HG03097 (cell line): Measurements from ENCODE around the gene PVALEF.
"Not testable (repeated sequence)": the region's sequence is repeated elsewhere in the genome, so short reads cannot be mapped to it uniquely, and the experiment has no call there.

Experiments
- ATAC-seq: cut with Tn5 transposase; IDR thresholded peaks from one replicate; pipeline ENCODE4 v1.9.1; 2021; ENCODE audit not compliant: unreplicated experiment, low FRiP score

PVALEF gene

DNA sequence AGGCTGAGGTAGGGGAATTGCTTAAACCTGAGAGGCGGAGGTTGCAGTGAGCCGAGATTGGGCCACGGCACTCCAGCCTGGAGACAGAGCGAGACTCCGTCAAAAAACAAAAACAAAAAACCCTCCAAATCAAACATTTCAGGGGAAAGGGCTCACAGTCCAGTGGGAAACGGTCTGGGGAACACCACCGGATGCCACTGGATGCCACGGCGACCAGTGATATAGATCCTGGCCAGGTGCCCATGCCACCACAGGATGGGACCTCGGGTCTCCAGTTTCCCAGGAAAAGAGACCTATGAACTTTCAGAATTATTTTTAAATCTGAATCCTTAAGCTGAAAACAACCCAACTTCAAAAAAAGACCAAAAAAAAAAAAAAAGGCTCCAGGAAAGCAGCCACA lies 45.2 kb downstream of the PVALEF start:
- ATAC-seq = no peak

DNA sequence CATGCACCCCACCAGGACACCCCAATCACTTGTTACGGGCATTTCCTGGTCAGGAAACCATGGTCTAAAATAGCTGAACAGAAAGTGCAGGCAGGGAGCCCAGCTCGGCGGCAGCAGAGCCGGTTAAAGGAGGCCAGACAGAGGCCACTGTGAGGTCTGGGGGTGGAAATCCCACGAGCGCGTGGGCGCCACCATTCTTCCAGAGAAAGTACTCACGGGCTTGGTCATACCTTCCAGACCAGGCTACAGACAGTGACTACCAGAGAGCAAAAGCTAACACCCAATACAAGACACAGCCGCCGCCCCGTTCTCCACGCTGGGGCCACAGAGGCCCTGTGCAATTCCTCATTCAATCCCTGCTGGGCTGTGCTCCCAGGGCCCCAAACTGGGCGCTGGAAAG lies 45.6 kb downstream of the PVALEF start:
- no peak for ATAC-seq

DNA sequence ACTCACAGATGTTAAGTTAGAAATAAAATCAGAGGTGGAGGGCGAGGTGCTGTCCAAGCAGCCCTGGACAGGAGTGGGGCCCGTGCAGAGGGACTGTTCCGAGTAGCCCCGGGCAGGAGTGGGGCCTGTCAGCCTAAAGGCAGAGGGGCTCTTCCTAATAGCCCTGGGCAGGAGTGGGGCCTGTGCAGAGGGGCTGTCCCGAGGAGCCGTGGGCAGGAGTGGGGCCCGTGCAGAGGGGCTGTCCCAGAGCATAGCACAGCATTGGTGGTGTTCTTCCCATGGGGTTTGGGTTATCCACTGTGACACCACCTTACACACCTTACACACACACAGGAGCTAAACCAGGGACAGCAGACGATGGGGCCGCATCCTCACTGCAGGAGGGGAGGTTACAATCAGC lies 47.1 kb downstream of the PVALEF start:
- ATAC-seq = no peak

- no peak for ATAC-seq
These were observed 48.7 kb downstream of the PVALEF start for GRCh38 chr17:81213978-81214377.

GRCh38 chr17:81217491-81217890 lies 52.2 kb downstream of the PVALEF start:
- ATAC-seq = no peak

DNA sequence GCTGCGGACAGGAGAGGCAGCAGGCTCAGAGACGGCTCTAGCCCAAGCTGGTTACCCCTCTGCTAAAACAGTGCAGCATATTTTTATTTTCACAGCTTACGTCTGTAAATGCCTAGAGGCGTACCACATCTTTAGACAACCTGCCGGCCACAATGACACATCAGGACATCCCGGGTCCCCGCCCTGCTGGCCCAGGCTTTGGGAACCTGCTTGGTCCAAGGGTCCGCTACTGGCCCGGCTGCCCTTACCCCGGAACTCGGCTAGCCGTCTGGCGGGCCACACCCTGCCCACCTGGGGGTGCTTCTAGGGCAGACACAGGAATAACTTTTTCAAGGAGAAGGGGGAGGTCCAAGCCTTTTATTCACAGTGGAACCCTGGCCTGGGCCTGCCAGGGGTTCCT lies 53.2 kb downstream of the PVALEF start:
- no peak for ATAC-seq

DNA sequence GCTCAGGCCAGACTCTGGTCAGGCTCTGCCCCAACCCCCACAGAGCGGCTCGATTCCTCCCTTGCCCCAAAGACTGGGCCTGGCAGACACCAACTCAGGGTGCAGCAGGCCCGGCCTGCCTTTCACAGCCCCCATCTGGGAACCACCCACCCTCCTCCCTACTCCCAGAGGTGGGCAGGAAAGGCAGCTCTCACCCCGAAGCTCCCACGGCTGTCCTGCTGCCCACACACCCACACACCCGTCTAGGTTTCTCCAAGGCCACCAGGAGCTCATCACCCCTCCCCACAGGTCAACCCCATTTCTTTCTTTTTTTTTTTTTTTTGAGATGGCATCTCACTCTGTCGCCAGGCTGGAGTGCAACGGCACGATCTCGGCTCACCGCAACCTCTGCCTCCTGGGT lies 53.7 kb downstream of the PVALEF start:
- no peak for ATAC-seq

GRCh38 chr17:81219476-81220180 lies 54.3 kb downstream of the PVALEF start:
- ATAC-seq = no peak

DNA sequence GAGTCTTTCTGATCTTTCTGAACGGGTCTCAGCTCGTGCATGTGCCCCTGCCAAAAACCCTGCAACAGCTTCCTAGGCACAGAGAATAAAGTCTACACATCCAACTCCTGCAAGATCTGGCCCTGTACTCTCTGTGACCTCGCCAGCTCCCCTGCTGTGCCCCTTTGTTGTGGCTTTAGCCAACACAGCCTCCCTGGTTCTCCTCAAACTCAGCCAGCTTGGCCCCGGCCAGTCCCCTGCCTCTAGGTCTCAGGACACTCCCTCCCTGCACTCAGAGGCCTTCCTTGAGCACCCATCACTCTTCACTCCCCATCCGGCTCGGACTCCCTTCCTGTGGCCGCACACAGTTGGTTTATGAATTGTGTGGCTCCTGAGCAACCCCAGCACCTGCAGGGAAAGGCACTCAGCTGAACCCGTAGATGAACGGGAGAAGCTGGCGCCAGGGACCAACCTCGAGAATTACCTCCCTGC lies 56.1 kb downstream of the PVALEF start:
- no peak for ATAC-seq

- no peak for ATAC-seq
These were observed 56.7 kb downstream of the PVALEF start for GRCh38 chr17:81221842-81222619.

DNA sequence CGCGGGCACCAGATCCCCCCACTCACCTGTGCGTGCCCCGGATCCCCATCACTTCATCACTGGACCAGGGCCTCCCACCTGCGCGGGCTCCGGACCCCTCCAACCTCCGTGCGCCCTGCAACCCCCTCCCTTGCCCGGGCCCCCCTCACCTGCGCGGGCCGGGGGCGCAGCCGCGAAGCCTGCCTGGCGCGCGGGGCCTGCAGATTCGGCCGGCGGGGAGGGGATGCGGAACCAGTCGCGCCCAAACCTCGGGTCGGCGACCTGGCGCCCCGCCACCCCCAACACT lies 57.3 kb downstream of the PVALEF start:
- no peak for ATAC-seq

DNA sequence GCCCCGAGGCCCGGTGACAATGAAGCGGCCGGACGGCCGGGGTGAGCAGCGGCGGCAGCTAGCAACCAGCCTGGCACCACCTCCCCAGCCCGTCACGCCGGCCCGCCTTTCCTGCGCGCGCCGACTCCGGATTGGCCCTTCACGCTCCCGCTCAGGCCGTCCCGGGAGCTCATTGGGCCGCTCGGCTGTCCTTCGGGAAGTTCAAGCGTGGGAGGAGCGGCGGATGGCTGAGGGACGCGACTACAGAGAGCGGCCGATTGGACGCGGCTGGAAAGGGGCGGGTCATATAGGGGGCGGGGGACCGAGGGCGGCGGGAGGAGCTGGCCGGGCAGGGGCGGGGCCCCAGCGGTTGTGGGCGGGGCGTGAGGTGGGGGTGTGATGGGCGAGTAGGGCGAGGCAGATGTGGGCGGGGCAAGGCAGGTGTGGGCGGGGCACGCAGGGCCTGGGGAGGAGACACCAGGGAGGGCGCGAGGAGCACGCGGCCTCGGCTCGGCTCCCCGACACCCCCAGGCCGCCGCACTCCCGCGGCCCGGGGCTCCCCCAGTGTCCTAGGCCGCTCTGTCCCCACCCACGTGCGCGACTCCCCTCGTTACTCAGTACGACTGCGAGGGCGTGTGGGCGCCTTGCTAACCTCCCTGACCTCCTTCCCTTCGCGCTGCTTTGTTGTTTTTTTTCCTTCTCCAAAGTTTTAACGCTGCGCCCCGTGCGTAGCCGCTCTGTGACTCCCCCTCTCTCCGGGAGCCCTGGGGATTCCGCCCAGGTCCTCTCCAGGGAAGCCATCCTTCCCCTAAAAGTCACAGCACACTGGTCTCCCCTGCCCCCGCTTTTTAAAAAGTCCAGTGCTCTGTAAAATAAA lies 57.8 kb downstream of the PVALEF start, which contains the start of gene CEP131:
TSS of gene CEP131 (minus strand) at position 60 of the 856 bp plus-strand sequence. CDS start 2,909 bp downstream, outside the sequence.
- ATAC-seq = peak; percentile 95

- no peak for ATAC-seq
These were observed 58.4 kb downstream of the PVALEF start for GRCh38 chr17:81223762-81224130.

DNA sequence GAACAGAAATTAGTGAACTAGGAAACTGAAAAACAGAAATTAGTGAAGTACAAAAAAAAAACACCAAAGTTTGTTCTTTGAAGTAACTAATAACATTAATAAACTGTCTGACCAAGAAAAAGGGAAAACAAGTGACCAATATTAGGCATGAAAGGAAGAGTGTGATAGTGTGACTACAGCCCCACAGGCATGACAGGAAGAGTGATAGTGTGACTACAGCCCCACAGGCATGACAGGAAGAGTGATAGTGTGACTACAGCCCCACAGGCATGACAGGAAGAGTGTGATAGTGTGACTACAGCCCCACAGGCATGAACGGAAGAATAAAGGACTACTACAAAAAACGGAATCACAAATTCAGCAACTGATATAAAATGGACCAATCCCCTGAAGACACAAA lies 62.3 kb downstream of the PVALEF start:
- not testable (repeated sequence) for ATAC-seq

DNA sequence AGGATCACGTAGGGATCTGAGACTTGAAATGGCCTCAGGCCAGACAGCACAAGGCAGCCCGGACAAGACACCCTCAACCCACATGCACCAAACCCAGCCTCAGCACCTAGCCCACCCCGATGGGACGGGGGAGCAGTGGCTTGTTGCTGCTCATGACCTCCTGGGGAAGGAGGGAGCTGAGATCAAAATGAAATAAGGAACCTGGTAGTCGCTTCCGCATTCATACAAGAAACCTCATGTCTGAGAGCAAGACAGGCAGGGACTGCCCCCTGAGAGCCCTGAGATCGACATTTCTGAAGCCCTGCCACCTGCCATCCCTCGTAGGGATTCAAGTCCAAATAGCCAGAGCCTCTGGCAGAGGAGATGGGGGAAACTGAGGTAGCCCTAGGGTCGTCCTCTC lies 63.1 kb downstream of the PVALEF start:
- ATAC-seq = no peak

DNA sequence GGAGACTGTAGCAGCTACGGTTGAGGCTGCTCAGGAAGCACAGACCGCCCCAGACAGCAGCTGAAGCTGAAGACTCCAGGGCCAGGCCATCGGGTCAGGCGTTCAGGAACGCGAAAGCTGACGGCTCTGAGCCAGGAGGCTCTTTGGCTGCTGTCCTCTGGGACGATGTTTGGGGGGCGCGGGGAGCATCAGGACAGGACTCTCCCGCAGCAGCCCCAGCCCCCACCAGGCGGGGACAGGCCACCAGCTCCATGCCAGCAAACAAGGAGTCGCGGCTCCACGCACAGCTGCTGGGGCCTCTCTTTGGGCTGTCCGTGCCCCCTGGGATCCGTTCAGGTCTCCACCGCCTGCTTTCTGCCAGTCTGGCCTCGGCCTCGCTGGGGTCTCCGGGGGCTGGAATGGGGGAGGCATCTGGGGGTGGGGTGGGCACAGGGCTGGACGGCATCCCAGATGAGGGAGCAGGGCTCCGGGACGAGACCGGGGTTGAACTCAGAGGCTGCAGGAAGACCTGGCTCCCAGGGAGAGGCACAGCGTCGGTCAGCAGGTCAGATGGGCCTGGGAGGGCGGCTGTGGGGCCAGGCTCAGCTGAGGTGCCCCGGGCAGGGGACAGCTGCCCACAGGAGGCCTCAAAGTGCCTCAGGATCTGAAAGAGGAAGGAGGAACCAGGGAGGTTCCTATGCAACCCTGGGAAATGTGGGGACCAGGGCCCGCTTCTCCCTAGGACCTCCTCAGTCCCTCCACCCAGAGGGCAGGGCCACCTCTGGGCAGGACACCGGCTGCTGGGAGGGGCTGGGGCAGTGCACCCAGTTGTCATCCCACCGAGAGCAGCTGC lies 63.7 kb downstream of the PVALEF start:
- ATAC-seq = no peak

DNA sequence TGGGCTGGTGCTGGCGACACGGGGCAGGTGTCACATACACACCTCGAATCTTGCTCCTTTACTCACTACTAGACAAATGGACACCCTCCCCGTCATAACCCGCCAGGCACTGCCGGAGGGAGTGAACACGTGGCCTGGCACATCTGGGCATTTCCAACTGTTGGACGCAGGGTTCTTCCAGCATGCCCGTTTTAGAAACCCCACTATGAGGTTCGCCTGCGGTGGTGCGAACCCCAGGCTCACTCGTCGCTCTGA lies 64.3 kb downstream of the PVALEF start:
- ATAC-seq = no peak

- no peak for ATAC-seq
These were observed 64.9 kb downstream of the PVALEF start for GRCh38 chr17:81230043-81230820.

GRCh38 chr17:81231121-81231645 lies 65.9 kb downstream of the PVALEF start:
- no peak for ATAC-seq
